ENCODE data around the gene PARD3B.

PARD3B gene

GRCh38 chr2:205001300-205001966 lies 456.2 kb downstream of the PARD3B start:
- Histone ChIP-seq H3K4me3 (no peak overlapping the region), H3K27ac (no peak overlapping the region)
- TF ChIP-seq, protein P1, sequence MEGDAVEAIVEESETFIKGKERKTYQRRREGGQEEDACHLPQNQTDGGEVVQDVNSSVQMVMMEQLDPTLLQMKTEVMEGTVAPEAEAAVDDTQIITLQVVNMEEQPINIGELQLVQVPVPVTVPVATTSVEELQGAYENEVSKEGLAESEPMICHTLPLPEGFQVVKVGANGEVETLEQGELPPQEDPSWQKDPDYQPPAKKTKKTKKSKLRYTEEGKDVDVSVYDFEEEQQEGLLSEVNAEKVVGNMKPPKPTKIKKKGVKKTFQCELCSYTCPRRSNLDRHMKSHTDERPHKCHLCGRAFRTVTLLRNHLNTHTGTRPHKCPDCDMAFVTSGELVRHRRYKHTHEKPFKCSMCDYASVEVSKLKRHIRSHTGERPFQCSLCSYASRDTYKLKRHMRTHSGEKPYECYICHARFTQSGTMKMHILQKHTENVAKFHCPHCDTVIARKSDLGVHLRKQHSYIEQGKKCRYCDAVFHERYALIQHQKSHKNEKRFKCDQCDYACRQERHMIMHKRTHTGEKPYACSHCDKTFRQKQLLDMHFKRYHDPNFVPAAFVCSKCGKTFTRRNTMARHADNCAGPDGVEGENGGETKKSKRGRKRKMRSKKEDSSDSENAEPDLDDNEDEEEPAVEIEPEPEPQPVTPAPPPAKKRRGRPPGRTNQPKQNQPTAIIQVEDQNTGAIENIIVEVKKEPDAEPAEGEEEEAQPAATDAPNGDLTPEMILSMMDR (IDR thresholded peaks at IDR 0.05) = no peak
- no peak for DNase-seq (ENCODE audit: low spot score)

DNA sequence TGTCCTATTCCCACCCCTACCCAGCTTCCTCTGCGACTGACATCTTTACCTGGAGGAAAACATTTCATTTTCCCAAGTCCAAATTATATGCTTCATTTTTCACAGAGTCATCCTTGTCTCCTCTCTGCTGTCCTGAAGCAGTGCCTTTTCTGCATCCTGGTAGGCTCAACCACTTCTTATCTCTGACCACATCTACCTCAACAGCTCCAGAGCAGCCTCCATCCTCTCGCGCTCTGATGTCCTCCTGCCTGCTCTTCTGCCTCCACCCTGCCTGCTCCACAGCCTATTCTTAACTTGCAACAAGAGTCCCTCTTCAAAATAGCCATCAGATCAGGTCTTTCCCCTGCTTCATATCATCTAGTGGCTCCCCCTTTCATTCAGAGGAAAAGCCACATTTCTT lies 457.1 kb downstream of the PARD3B start:
- TF ChIP-seq, protein P1 (IDR thresholded peaks at IDR 0.05) = no peak
- H3K4me3 ChIP-seq = no peak overlapping the region
- DNase-seq (ENCODE audit: low spot score) = no peak
- H3K27ac ChIP-seq = no peak overlapping the region

DNA sequence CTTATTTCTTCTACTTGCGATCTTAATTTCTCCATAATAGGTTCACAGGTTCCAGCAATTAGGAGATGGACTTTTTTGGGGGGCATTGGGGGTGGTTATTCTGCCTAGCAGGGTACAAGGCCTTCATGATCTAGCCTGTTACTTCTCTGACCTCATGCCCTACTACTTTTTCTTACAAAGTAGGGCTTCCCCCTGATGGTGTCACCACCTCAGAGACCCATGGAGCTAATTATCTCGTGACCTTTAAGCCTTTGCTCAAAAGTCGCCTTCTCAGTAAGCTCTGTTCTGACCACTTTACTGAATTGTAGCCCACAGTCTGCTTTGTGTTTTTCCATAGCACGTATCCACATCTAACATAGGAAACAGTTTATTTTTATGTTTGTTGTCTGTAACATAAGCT lies 458.0 kb downstream of the PARD3B start:
- no peak for DNase-seq (ENCODE audit: low spot score)
- TF ChIP-seq, protein P1 (IDR thresholded peaks at IDR 0.05) = no peak
- Histone ChIP-seq H3K4me3 (no peak overlapping the region), H3K27ac (no peak overlapping the region)

GRCh38 chr2:205010196-205010595 lies 464.9 kb downstream of the PARD3B start:
- TF ChIP-seq, protein P1 (IDR thresholded peaks at IDR 0.05) = no peak
- H3K4me3 ChIP-seq = no peak overlapping the region
- DNase-seq (ENCODE audit: low spot score) = no peak
- no peak overlapping the region for H3K27ac ChIP-seq

GRCh38 chr2:205011031-205011430 lies 465.8 kb downstream of the PARD3B start:
- no peak for DNase-seq (ENCODE audit: low spot score)
- H3K4me3 ChIP-seq = no peak overlapping the region
- H3K27ac ChIP-seq = no peak overlapping the region
- TF ChIP-seq, protein P1 (IDR thresholded peaks at IDR 0.05) = no peak

DNA sequence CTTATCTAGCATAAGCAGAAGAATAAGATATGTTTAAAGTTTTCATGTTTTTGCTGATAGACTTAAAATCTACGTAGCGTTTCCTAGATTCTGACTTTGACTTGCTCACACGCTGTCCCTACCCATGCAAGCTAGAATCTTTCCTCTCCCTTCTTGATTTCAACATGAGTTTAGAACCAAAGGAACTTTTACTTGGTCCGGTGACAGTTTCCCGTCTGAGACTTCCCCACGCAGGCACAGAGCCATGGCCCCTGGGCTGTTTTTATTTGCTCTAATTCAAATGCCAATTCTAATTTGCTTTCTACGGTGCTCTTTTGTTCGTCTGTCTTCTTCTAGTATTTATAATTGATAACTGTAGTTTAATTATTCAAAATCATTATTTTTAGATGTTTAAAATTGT lies 467.7 kb downstream of the PARD3B start:
- Histone ChIP-seq H3K4me3 (no peak overlapping the region), H3K27ac (no peak overlapping the region)
- DNase-seq (ENCODE audit: low spot score) = no peak
- TF ChIP-seq, protein P1 (IDR thresholded peaks at IDR 0.05) = no peak

GRCh38 chr2:205013586-205013985 lies 468.3 kb downstream of the PARD3B start:
- DNase-seq (ENCODE audit: low spot score) = no peak
- TF ChIP-seq, protein P1 (IDR thresholded peaks at IDR 0.05) = no peak
- no peak overlapping the region for H3K4me3 ChIP-seq
- H3K27ac ChIP-seq = no peak overlapping the region
